ENCODE data around the gene RASAL3.

Gene RASAL3

GRCh38 chr19:15437355-15438123, 26.8 kb downstream of the RASAL3 start:
- Histone ChIP-seq H3K36me3 (ENCODE audit: control insufficient read depth in 2 of 2, insufficient read depth in 1 of 2, low read length in 2 of 2) (no peaks in the 10 kb centered on the region), H3K9me3 (ENCODE audit: control insufficient read depth, insufficient read depth, low read depth, low read length) (no peaks in the 10 kb centered on the region), H3K4me1 (ENCODE audit: control insufficient read depth, insufficient read depth, low read length) (no peaks in the 10 kb centered on the region), H3K4me3 (ENCODE audit: low read depth, low read length) (no peak overlapping the region), H3K27ac (ENCODE audit: extremely low read depth, low read depth, low read length) (no peak overlapping the region)
- CTCF ChIA-PET: interaction anchor here (0.7 to 1.1 kb wide), 3 partner anchors 18 to 118 kb away, joined by 4 to 9 read pairs (median 4); partner anchors contain the start of gene AKAP8L
- POLR2A ChIA-PET: interaction anchor here (0.7 kb wide), 1 partner anchor 19 kb away, joined by 3 read pairs; the partner anchor contains the start of gene AKAP8L
- TF ChIP-seq ZNF19 (tag by site-specific recombination; IDR thresholded peaks at IDR 0.05; ENCODE audit: low read depth) (no peak), ZBTB11 (tag by site-specific recombination; conservative IDR thresholded peaks at IDR 0.05; ENCODE audit: low read depth) (no peak), ZNF37A (tag by site-specific recombination; IDR thresholded peaks at IDR 0.05) (no peak), KLF8 (tag by site-specific recombination; IDR thresholded peaks at IDR 0.05) (no peak), ZNF148 (tag by site-specific recombination; IDR thresholded peaks at IDR 0.05; ENCODE audit: borderline replicate concordance) (no peak), ZIC2 (tag by site-specific recombination; IDR thresholded peaks at IDR 0.05) (peak; percentile 44), ZNF114 (tag by site-specific recombination; IDR thresholded peaks at IDR 0.05) (no peak), CTCF (tag by site-specific recombination; IDR thresholded peaks at IDR 0.05) (peak; percentile 52), ZNF121 (tag by site-specific recombination; IDR thresholded peaks at IDR 0.05) (peak; percentile 96), ZNF580 (tag by site-specific recombination; IDR thresholded peaks at IDR 0.05) (no peak), TRIM28 (IDR thresholded peaks at IDR 0.05; ENCODE audit: borderline replicate concordance, low read length) (no peak), ZNF155 (tag by site-specific recombination; IDR thresholded peaks at IDR 0.05) (no peak), ZNF423 (tag by site-specific recombination; IDR thresholded peaks at IDR 0.05) (no peak), ZBTB48 (tag by site-specific recombination; IDR thresholded peaks at IDR 0.05) (0 out of 2 replicates have a peak, but pooled peaks have one; percentile 32), OVOL3 (tag by site-specific recombination; IDR thresholded peaks at IDR 0.05) (no peak), ZSCAN4 (tag by site-specific recombination; IDR thresholded peaks at IDR 0.05) (peak; percentile 48; the same call in 1 of the 2 replicates), ZNF169 (tag by site-specific recombination; IDR thresholded peaks at IDR 0.05) (no peak), BCL6B (tag by site-specific recombination; IDR thresholded peaks at IDR 0.05) (no peak)
